HK-2 (cell line): Measurements from ENCODE around the gene FBXO36.
A peak's percentile ranks its signal among the peaks of the same experiment; 100 is the strongest.

Experiments
- DNase-seq: peaks from one replicate; pipeline ENCODE4 v3.0.0-alpha.2; 2018; ENCODE audit not compliant: unreplicated experiment

The FBXO36 gene

GRCh38 chr2:229970406-229970805 lies 48.1 kb downstream of the FBXO36 start:
- DNase-seq = no peak

- DNase-seq = no peak
These were observed 49.0 kb downstream of the FBXO36 start for GRCh38 chr2:229971298-229971790.

DNA sequence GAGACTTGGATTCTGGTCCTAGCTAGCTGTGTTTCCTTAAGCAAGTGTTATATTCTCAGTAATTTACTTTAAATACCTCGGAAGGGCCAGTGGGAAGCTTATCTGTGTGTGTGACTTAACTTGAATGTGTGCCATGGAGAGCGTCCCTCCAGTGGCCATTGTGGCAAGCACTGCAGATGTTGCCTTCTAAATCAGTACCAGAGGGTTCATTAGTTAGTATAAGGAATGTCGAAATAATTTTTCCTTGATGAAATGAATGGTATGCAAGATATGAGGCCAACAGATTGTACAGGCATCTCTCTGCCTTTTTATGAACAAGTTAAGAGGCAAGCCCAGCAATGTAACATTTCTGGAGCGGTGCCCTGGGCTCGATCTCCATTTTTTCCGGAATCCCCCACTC lies 52.0 kb downstream of the FBXO36 start:
- DNase-seq = no peak

GRCh38 chr2:229980431-229981184 lies 58.3 kb downstream of the FBXO36 start:
- peak; percentile 36 for DNase-seq

DNA sequence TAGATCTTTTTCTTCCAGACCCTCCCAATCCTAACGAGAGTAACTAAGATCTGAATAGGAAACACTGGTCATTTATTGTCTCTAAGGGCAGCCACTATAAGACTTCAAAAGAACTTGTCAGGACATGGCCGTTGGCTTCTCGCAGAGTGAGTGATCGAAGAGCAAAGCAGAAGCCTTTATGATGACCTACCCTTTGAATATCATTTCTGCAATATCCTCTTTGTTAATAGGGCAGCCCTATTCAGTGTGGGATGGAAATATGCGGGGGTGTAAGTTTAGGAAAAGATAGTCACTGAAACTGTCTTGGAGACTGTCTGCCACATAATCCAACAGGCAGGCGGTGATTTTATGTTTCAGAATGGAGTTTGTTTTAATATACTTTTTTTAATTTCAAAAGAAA lies 70.9 kb downstream of the FBXO36 start:
- DNase-seq = no peak

DNA sequence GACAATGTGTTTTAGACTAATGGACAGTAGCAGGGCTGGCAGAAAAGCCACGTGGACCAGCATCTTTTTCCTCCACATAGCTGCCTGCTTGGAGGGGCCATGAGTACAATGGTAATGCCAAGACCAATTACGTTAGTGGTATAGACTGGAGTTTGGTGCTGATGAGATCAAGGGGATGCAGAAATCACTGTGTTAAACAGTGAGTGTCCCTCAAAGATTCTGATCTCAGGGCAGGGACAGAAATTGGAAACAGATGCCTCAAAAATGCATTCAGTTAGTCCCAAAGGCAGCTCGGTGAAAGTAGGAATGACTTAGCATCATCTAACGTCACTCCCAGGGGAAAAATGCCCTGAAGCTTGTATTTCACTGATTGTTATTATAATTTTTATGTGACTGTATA lies 74.0 kb downstream of the FBXO36 start:
- DNase-seq = no peak

DNA sequence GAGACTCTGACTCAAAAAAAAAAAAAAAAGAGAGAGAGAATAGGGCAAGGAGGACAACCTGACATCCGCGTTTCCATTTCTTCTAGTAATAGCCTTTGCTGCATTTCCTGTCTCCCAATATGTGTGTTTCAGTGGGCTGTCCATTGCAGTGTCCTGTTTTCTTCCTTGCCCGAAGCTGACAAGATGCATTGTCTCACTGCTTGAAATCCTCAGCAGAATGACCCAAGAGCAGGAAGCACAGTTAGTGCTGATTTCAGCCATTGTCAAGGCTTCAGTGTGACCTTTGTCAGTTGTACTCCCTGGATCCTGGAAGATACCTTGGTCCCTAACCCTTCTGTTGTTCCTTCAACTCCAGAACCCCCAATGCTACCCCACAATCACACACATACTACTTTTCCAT lies 75.3 kb downstream of the FBXO36 start:
- no peak for DNase-seq

- DNase-seq = no peak
These were observed 78.0 kb downstream of the FBXO36 start for GRCh38 chr2:230000118-230000841.

- DNase-seq = peak; percentile 71
These were observed 85.8 kb downstream of the FBXO36 start for GRCh38 chr2:230007931-230008707.

- no peak for DNase-seq
These were observed 86.4 kb downstream of the FBXO36 start for GRCh38 chr2:230008708-230009066.

- DNase-seq = no peak
These were observed 88.2 kb downstream of the FBXO36 start for GRCh38 chr2:230010501-230010900.

- no peak for DNase-seq
These were observed 89.3 kb downstream of the FBXO36 start for GRCh38 chr2:230011617-230012016.

GRCh38 chr2:230012267-230012884 lies 90.1 kb downstream of the FBXO36 start:
- DNase-seq = no peak

DNA sequence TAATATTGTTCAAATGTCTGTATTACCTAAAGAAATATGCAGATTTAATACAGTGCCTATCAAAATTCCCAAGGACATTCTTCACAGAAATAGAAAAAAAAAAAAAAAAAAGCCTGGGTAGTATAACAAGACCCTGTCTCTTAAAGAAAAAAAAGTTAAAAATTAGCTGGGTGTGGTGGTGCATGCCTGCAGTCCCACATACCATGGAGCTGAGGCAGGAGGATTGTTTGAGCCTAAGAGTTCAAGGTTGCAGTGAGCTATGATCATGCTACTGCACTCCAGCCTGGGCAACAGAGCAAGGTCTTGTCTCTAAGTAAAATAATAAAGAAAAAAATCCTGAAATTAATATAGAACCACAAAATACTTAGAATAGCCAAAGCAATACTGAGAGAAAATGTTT lies 94.5 kb downstream of the FBXO36 start:
- DNase-seq = no peak

DNA sequence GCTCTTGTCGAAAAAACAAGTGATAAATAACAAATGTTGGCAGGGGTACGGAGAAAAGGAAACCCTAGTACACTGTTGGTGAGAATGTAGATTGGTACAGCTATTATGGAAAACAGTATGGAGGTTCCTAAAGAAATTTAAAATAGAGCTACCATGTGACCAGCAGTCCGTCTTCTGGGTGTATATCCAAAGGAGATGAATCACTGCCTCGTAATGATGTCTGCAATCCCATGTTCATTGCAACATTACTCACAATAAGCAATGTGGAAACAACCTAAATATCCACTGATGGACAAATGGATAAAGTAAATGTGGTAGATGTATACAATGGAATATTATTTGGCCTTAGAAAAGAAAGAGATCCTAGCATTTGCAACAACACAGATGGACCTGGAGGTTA lies 95.8 kb downstream of the FBXO36 start:
- no peak for DNase-seq

DNA sequence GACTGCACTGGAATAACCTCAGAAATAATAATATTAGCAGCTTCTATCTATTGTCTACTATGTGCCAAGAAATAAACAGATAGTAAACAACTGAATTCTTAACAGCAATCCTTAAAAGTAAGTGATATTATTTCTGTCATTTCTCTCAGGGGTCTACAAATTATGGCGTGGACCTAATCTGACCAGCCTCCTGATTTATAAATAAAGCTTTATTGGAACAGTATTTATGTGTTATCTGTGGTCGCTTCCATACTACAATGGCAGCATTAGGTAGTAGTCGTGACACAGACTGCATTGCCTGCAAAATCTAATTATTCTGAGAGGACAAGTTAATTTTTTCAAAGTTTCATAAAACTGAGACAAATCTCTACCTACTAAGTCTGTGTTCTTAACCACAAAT lies 97.4 kb downstream of the FBXO36 start:
- DNase-seq = no peak

GRCh38 chr2:230023313-230023712 lies 101.0 kb downstream of the FBXO36 start:
- no peak for DNase-seq

DNA sequence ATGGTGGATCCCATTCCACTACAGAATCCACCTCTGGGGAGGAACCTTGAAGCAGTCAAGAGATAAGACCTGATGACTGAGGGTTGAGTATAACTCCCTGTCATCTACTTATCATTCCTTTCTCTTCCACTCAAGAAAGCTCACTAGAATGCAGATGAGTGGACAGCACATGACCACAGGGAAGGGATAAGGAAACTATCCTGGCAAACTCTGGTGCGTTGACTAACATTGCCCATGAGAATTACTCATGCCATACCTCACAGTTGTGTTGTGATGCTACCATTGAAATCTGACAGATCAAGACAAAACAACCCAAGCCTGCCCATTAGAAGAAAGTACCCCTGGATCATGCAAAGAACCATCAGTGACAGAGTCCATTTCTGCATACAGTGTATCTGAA lies 119.9 kb downstream of the FBXO36 start:
- no peak for DNase-seq

DNA sequence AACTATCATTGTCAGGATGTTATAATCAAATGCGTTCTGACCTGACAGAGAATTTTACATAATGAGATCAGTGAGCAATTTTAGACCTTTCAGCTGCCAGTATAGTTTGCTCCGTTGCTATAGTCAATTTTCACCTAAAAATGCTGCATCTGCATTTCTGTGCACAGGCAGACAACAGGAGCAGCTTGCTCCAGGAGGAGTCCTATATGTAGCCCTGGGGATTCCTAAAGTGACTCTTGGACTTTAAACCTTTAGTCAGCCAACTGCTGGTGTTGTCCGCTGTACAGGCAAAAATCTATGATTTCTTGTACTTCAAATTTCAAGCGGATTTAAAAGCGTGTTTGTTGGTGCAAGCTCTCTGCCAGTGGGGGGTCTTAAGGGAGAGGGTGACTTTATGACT lies 120.7 kb downstream of the FBXO36 start:
- no peak for DNase-seq

- DNase-seq = no peak
These were observed 121.2 kb downstream of the FBXO36 start for GRCh38 chr2:230043461-230043860.

- no peak for DNase-seq
These were observed 124.2 kb downstream of the FBXO36 start for GRCh38 chr2:230046491-230046890.

DNA sequence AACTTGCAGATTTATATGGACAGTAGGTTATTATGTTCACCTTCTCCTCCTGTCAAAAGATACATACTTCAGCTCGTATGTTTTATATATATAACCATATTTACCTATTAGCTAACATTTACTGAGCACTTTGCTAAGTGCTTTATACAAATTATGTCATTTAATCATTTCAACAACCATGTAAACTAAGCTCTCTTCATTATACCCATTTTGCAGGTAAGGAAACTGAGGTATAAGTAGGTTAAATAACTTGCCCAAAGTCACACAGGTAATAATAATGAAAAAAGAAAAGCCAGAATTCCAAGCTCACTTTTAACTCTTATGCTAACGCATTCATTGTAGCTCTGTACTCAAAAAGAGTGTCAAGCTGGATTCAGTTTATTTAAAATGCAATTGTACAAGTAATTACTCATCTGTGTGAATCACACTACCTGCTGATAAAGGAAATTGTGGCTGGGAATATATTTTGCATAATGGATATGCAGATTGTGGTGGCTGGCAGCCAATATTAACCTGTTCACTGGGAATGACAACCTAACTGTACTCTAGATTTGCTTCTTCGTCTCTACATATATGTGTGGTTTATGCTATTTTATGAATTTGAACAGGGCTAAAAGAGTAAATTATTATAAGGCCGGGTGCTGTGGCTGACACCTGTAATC lies 125.8 kb downstream of the FBXO36 start:
- no peak for DNase-seq
